Activated CD4-positive, CD25-positive, alpha-beta regulatory T cell treated with anti-CD3 and anti-CD28 coated beads, Interleukin-2, amount 50 U/mL, for 24 hours (primary cell): ENCODE measurements around the gene TMEM30B.
"Not testable (repeated sequence)": the region's sequence is repeated elsewhere in the genome, so short reads cannot be mapped to it uniquely, and the experiment has no call there.

Experiments
- ATAC-seq, 2 donors: fragments of 150-1000 bp; cut with Tn5 transposase; one replicate each; pipeline ENCODE4 v1.10.0; 2021; ENCODE audit warnings: mild to moderate bottlenecking in 1 of 2, moderate library complexity in 1 of 2

TMEM30B gene, protein sequence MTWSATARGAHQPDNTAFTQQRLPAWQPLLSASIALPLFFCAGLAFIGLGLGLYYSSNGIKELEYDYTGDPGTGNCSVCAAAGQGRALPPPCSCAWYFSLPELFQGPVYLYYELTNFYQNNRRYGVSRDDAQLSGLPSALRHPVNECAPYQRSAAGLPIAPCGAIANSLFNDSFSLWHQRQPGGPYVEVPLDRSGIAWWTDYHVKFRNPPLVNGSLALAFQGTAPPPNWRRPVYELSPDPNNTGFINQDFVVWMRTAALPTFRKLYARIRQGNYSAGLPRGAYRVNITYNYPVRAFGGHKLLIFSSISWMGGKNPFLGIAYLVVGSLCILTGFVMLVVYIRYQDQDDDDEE

DNA sequence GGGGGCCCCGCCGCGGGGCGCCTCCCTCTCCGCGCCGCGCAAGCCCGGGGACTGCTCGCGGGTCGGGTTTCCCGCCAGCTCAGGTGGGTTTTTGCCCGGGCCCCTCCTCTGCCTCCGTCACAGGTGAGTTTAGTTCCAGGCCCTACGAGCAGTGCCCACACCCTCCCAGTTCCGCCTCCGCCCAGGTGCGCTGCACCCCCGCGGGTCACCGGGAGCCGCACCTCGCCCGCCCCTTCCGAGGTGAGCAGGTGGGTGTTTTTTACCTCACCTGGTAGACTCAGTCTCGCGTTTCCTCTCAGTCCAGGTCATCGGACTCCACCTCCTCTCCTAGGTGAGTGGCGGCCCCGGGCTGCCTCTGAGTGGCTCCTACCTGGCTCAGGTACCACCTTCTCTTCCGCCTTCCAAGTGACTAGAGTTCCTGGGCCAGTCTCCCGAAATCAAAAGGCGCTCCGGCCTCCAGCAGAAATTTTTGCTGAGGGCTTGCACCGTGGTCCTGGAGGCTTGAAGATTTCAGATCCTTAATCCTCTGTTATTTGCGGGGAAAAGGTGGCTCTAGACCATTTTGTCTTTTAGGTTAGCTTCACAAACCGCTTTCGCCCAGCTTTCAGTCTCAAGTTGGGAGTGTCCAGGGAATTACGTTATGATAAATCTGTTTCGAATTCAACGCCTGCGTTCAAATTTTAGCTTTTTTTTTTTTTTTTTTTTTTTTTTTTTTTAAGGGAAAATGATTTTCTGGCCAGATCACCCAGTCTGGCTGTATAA lies at the start of gene TMEM30B:
Gene TMEM30B, minus strand, starts transcription at position 153 of the 762 bp plus-strand sequence. CDS start 191 bp downstream, outside the sequence.
- ATAC-seq = peak in 1 of 2 donors; percentile 18

DNA sequence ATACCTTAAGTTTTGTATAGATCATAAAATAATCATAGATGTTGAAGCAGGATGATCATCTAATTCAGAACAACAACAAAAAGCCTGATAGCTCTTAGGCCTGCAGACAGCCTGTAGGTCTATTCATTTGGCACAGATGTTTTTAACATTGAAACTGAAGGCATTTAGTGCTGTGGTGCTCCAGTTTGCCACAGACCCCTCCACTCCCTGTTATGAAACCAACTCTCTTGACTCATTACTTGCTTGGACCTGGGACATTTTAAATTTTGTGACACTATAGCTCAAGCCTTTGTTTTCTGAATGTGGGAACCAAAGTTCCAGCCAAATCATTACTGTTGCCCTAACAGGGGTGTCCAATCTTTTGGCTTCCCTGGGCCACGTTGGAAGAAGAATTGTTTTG lies 49.4 kb upstream of the TMEM30B start:
- ATAC-seq = peak; percentile 34 to 56

DNA sequence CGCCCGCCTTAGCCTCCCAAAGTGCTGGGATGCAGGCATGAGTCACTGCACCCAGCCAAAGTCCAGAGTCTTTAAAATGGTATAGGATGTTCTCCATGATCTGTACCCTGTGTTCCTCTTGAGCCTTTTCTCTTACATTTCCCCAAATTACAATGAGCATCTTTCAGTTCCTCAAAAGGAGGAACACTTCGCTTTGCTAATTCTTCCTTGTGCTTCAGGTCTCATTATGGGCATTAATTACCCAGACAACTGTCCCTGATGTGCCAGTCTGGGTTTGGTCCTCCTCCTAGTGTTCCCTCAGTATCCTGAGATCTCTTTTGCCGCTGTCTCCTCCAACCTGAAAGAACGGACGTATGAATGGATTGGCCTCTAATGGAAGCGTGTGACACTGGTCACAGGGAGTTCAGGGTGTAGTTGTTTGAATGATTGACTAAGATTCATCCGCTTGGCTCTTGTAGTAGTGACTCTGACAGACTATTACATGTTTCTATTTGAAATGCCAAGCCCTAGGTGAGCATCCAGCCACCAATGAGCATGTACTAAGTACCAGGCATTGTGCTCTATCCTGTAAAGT lies 48.4 kb upstream of the TMEM30B start:
- peak in 1 of 2 donors; percentile 6 for ATAC-seq

DNA sequence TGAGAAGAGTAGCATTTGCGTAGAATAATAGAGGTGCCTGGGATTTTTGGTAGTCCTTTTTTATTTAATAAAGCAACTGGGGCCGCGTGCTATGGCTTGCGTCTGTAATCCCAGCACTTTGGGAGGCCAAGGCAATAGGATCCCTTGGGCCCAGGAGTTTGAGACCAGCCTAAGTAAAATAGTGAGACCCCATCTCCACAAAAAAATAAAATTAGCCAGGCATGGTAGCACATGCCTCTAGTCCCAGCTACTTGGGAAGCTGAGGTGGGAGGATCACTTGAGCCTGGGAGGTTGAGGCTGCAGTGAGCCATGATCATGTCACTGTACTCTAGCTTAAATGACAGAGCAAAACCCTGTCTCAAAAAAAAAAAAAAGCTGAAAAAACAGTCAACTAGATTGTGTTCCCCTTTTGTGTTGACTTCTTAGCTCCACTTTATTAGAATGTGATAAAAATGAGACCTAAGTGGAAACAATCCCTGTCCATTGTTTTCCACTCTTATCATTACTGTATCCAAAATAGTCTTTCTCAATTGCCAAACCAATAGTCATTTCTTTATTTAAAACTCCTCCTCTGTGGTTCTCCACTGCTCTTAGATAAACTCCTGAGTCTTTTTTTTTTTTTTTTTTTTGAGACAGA lies 47.6 kb upstream of the TMEM30B start:
- peak; percentile 21 to 36 for ATAC-seq

DNA sequence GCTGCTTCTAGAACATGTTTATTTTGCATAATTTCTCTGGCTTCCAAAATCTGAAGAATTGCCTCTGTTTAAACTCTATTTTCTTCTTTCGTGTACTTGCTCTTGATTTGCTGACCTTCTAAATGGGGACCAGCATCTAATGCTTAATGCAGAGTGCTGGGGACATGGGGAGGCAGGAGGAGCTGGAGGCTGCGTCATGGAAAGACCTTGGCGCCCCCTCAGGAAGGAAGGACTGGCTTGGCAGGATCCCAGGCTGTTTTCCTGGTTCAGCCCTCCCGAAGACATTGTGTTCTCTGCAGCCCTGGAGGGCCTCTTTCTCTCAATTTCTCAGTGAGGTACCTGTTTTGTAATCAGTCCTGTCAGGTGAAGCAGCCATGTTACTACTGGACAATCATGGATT lies 45.7 kb upstream of the TMEM30B start:
- no peak for ATAC-seq

DNA sequence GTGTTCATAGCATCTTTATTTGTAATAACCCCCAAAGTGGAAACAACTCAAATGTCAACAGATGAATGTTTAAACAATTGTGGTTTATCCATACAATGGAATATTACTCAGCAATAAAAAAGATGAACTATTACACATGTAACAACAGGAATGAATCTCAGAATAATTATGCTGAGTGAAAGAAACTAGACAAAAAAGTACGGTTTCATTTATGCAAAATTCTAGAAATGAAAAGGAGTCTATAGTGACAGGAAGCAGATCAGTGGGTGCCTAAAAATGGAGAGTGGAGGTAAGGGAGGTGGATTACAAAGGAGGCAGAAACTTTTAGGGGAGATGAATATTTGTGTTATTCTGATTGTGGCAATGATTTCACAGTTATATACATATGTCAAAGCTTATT lies 45.0 kb upstream of the TMEM30B start:
- ATAC-seq = peak; percentile 8 to 26

DNA sequence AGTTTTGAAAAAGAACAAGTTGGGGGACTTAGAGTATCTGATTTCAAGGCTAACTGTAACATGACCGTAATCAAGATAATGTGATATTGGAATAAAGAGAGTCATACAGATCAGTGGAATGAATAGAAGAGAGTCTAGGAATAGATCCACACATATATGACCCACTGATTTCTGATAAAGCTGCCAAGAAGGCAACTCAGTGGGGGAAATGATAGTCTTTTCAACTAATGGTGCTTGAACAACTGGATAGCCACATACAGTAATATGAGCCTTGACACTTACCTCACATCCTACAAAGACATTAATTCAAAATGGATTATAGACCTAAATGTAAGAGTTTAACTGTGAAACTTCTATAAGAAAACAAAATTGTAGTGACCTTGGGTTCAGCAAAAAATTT lies 44.0 kb upstream of the TMEM30B start:
- no peak for ATAC-seq

DNA sequence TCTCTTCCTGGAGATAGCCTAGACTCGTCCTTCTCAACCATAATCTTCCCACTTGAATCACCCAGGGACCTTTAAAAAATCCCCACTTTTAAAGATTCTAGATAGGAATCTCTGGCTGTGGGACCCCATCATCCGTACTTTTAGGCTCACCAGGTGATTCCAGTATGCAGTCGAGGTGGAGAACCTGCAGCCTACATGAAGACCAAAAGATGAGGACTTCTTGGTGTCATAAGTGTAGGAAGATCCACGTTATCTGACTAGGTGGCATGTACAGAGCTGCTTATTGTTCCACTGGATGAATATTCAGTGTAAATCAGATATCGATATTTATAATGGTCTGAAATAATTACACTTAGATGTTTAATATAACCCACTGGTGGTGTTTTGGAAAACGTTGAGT lies 42.8 kb upstream of the TMEM30B start:
- no peak for ATAC-seq

DNA sequence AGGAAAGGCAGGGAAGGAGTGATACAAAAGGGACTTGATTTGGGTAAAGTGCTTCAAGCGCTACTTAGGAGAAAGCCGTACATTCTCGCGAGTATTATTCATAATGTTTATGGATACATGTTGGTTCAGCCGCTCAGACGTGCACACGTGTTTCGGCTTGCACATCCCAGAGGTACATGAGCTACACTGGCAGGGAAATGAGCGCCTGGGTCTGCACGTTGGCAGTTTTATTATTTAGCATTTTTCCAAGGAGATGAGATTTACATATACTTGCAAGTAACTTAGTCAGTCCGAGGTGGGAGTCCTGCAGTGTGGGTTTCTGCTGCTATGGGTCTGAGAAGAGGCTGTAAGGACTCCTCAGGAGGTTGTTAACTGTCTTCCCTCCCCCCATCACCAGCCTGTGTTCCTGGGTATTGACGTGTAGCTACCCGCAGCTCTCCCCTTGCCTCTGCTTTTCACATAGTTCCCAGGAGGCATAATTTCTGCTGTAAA lies 41.7 kb upstream of the TMEM30B start:
- peak; percentile 32 to 36 for ATAC-seq

DNA sequence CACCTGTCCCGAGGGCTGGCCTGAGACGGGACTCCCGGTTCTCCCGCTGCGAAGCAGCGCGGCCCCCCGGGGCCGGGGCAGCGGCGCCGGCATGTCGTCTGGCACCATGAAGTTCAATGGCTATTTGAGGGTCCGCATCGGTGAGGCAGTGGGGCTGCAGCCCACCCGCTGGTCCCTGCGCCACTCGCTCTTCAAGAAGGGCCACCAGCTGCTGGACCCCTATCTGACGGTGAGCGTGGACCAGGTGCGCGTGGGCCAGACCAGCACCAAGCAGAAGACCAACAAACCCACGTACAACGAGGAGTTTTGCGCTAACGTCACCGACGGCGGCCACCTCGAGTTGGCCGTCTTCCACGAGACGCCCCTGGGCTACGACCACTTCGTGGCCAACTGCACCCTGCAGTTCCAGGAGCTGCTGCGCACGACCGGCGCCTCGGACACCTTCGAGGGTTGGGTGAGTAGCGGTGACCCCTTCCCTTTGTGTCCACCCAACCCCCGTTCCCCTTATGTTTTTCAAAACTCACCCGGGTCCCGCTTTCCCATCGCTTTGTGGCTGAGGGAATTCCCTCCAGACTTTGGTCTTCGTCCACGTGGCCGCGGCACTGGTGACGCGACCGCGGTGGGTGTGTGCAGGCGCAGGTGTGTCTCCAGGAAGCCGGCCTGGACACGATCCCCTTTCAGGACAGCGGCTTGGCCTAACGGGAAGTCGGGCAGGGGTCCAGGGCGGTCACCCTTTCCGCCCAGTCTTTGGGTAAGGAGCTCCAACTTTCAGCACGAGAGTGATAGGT lies 41.1 kb upstream of the TMEM30B start:
- ATAC-seq = no peak

DNA sequence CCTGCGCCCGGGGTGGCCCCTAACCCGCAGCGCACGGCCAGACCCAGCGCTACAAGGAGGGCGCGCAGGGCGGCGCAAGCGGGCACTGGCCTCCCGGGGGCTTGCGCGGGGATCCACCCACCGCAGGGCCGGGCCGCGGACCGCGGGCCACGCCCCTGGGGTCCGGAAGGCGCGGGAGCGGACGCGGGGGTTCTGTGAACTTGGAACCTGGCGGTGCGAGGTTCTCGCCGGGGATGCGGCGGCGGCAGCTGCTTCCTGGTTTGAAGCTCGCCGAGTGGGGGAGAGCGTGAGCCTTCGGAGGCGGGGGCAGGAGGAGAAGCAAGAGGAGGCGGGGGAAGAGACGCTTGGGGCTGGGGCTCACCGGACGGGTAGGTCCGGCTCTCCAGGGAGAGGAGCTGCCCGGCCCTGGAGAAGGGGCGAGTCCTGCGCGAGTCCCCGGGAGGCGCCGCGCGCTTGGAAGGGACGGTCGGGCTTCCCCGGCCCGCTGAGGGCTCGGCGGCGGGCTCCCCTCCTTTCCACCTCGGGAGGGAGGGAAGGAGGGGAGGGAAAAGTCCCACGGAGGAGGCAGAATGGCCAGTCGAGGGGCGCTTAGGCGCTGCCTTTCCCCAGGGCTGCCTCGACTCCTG lies 40.4 kb upstream of the TMEM30B start, which contains the start of gene PRKCH:
Gene PRKCH, plus strand, starts transcription at position 195 of the 626 bp plus-strand sequence. CDS start 523 bp downstream, outside the sequence.
- ATAC-seq = peak; percentile 63 to 71

DNA sequence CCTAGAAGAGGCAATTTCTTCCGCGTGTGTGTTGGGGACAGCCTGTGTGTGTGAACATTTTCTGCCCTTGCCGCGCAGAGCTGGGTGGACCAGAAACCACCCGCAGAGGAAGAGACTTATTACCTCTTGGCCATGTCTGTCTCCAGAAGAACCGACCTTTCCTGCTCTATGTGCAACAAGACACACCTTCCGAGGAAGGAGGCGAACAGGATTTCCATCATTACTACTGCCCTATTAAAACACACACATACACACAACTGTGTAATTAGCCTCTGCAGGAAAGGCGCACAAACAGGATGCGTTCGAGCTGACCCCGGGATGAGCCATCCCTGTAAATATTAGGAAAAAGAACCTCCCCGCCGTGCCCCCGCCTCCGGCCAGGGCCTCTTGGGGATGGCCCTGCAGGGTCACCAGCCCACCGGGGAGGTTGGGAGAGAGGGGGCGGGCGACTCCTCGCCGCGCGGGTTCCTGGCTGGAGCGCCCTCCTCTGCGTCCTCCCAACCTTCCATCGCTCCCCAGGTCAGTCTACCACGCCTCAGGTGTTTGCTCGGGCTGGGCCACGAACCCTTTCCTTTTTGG lies 39.8 kb upstream of the TMEM30B start:
- ATAC-seq = no peak

DNA sequence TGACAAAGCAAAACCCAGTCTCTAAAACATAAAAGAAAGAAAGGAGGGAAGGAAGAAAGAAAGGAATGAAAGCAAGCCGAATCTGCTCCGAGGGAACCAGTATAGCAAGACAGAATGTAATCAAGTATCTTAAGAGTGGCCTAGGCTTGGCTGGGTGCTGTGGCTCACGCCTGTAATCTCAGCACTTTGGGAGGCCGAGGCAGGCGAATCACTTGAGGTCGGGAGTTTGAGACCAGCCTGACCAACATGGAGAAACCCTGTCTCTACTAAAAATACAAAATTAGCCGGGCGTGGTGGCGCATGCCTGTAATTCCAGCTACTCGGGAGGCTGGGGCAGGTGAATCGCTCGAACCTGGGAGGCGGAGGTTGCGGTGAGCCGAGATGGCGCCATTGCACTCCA lies 39.0 kb upstream of the TMEM30B start:
- not testable (repeated sequence) for ATAC-seq

DNA sequence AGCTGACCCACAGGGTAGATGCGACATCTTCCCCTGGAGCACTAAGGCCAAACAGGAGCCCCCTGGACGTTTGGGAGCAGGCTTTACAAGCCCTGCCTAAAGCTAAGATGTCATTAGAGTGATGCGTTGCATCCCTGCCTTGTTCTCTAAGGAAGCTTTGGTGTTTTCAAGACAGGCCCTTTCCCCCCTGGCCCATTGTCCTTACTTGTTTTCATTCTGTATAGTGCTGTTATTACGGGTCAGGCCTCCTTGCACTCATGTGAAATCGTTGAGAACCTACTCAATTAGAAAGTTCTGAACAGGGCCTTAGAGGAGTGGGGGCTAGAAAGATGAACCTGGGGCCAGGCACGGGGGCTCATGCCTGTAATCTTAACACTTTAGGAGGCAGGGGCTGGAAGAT lies 38.6 kb upstream of the TMEM30B start:
- no peak for ATAC-seq

DNA sequence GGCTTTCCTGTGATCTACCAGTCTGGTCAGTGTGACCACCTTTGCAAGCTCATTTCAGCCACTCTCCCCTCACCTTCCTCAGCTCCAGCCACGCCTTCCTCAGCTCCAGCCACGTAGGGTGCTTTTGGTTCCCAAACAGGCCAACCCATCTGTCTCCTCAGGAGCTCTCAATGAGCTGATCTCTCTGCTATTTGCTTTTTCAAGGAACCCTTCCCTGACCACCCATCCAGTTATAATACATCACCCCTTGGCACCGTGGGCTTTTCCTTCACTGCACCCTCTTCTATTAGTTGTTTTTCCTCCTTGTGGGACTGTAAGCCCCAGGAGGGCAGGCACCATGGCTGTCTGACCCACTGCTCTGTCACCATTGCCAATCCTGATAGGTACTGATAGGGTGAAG lies 37.9 kb upstream of the TMEM30B start:
- no peak for ATAC-seq

DNA sequence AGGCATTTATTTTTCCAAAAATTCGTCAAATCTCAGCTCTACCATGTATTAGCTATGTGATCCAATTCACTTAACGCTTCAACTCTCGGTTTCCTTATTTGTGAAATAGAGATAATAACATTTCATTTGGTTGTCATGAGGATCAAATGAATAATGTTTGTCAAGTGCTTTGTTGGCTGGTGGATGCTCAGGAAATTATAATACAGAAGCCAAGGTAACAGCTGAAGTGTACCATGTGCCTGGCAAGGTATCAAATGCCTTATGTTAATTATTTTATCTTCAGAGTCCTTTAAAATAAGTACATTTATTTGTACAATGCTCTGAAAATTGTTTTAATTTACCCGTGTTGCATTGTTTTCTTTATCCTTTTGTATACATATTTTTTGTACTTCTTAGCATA lies 34.2 kb upstream of the TMEM30B start:
- ATAC-seq = no peak

DNA sequence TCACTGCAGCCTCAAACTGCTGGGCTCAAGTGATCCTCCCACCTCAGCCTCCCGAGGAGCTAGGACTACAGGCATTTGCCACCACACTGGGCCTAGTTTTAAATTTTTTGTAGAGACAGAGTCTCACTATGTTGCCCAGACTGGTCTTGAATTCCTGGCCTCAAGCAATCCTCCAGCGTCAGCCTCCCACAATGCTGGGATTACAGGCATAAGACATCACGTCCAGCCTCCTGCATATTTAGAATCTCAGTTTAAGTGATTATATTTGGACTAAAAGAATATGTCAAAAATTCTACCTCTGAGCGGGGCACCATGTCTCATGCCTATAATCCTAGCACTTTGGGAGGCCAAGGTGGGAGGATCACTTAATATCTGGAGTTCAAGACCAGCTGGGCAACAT lies 27.6 kb upstream of the TMEM30B start:
- not testable (repeated sequence) for ATAC-seq

DNA sequence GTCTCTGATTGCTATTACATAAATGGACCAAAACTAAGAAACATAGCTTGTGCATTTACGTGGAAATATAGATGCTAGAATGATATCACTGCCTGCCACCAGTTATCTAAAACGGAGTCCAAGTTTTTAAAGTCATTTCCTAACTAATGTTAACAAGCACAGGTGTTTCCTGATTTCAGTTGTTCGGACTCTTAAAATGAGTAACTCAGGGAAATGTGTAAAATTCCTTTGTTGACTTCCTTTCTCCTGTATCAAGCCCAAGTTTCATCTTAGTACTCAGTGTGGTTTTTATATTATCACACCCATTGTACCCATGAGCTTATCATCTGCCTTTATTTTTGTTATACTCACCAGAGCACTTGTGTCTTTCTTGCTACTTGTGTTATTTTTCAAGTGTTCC lies 27.1 kb upstream of the TMEM30B start:
- ATAC-seq = no peak

DNA sequence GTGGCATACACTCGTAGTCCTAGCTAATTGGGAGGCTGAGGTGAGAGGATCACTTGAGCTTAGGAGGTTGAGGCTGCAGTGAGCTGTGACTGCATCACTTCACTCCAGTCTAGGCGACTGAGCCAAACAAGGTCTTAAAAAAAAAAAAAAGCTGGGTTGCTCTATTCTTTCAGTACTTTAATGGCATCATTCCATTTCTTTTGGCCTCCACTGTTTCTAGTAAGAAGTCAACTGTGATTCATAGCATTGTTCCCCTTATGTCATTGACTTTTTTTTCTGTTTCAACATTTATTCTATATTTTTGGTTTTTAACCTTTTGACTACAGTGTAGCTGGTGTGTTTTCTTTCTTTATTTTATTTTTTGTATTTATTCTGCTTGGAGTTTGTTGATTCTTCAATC lies 23.6 kb upstream of the TMEM30B start:
- ATAC-seq = no peak

DNA sequence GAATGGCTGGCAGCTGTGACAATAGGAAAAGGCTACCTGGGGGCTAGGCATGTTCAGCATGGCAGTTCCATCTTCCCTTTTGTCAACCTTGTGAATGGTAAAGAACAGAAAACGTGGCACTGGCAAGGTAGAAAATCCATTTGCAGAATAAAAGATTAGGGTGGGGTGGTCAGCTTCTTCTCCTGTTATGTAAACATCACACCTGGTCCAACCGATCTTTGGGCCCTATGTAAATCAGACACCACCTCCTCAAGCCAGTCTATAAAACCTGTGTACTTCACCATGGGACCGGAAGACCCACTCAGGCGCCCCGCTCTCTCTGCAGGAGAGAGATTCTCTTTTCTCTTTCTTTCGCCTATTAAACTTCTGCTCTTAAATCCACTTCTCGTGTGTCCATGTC lies 19.6 kb upstream of the TMEM30B start:
- ATAC-seq = no peak

DNA sequence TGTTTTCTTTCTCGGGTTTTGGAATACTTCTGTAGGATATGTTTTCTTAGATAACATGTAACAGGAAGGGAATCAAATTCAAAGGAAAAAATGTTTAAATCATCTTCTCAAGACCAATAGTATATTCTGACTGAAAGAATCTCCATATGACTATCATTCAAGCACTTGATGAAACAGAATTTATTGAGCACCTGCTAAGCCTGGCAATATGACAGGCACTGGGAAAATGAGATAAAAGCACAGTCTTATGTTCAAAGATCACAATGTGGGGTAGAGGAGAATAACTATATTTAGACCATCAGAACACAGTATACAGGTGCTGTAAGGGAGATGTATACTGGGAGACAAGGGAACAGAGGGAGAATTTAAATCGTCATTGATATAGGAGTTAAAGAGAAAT lies 19.1 kb upstream of the TMEM30B start:
- ATAC-seq = peak in 1 of 2 donors; percentile 10
